Ishikawa (cell line): ENCODE measurements around the gene PHOSPHO1.

Source experiments
- CEBPB ChIP-seq: IDR thresholded peaks from 2 replicates; pipeline ENCODE4 v1.6.1; 2012
- CREB1 ChIP-seq: IDR thresholded peaks from 2 replicates; pipeline ENCODE4 v1.6.1; 2012; ENCODE audit warnings: low read depth
- EGR1 ChIP-seq: IDR thresholded peaks from 2 replicates; pipeline ENCODE4 v1.6.1; 2012
- EP300 ChIP-seq: IDR thresholded peaks from 2 replicates; pipeline ENCODE4 v1.6.1; 2012; ENCODE audit warnings: borderline replicate concordance
- FOXM1 ChIP-seq: IDR thresholded peaks from 2 replicates; pipeline ENCODE4 v1.6.1; 2012; ENCODE audit warnings: low read depth, borderline replicate concordance
- MAX ChIP-seq: IDR thresholded peaks from 2 replicates; pipeline ENCODE4 v1.6.1; 2012
- NFIC ChIP-seq: IDR thresholded peaks from 2 replicates; pipeline ENCODE4 v1.6.1; 2012
- RAD21 ChIP-seq: IDR thresholded peaks from 2 replicates; pipeline ENCODE4 v1.6.1; 2012; ENCODE audit warnings: low read depth
- TAF1 ChIP-seq: IDR thresholded peaks from 2 replicates; pipeline ENCODE4 v1.6.1; 2012; ENCODE audit warnings: low read depth, mild to moderate bottlenecking
- TEAD4 ChIP-seq: IDR thresholded peaks from 2 replicates; pipeline ENCODE4 v1.6.1; 2012
- YY1 ChIP-seq: IDR thresholded peaks from 2 replicates; pipeline ENCODE4 v1.6.1; 2012; ENCODE audit warnings: low read depth
- ZBTB7A ChIP-seq: IDR thresholded peaks from 2 replicates; pipeline ENCODE4 v1.6.1; 2012; ENCODE audit warnings: low read depth
- TF ChIP-seq, protein P1 (sequence below): IDR thresholded peaks from 2 replicates; pipeline ENCODE4 v1.6.1; 2012
- TF ChIP-seq, protein P2 (sequence below): IDR thresholded peaks from 2 replicates; pipeline ENCODE4 v1.6.1; 2012; ENCODE audit warnings: low read depth, mild to moderate bottlenecking

DNA sequence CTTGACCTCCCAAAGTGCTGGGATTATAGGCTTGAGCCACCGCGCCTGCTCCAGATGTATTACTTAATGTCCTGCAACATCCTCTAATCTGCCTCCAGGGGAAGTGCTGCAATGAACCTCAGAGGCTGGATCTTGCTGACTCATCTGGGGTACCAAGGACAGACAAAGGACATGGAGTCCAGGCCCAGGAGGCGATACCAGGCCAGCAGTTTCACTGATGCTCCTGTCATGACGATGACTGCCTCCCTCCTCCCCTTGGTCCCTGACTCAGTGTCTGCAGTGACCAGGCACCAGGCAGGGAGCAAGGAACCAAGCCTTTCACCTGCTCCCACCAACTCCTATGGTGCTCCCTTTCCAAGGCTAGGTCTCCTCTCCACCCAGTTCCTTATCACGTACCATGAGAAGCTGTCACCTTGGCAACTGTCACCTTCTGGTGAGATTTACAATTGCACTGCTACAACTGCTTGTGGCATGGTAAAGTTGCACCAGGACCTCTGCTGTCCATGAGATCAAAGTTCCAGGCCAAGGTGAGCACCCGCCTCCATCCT is 21.6 kb upstream of the PHOSPHO1 start:
- TF ChIP-seq CEBPB (no peak), MAX (no peak), RAD21 (no peak), EP300 (no peak), CREB1 (no peak), TEAD4 (no peak), EGR1 (no peak), NFIC (no peak), YY1 (no peak), TAF1 (no peak), FOXM1 (no peak), ZBTB7A (no peak)
- TF ChIP-seq, protein P1, sequence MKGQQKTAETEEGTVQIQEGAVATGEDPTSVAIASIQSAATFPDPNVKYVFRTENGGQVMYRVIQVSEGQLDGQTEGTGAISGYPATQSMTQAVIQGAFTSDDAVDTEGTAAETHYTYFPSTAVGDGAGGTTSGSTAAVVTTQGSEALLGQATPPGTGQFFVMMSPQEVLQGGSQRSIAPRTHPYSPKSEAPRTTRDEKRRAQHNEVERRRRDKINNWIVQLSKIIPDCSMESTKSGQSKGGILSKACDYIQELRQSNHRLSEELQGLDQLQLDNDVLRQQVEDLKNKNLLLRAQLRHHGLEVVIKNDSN, result no peak
- TF ChIP-seq, protein P2, sequence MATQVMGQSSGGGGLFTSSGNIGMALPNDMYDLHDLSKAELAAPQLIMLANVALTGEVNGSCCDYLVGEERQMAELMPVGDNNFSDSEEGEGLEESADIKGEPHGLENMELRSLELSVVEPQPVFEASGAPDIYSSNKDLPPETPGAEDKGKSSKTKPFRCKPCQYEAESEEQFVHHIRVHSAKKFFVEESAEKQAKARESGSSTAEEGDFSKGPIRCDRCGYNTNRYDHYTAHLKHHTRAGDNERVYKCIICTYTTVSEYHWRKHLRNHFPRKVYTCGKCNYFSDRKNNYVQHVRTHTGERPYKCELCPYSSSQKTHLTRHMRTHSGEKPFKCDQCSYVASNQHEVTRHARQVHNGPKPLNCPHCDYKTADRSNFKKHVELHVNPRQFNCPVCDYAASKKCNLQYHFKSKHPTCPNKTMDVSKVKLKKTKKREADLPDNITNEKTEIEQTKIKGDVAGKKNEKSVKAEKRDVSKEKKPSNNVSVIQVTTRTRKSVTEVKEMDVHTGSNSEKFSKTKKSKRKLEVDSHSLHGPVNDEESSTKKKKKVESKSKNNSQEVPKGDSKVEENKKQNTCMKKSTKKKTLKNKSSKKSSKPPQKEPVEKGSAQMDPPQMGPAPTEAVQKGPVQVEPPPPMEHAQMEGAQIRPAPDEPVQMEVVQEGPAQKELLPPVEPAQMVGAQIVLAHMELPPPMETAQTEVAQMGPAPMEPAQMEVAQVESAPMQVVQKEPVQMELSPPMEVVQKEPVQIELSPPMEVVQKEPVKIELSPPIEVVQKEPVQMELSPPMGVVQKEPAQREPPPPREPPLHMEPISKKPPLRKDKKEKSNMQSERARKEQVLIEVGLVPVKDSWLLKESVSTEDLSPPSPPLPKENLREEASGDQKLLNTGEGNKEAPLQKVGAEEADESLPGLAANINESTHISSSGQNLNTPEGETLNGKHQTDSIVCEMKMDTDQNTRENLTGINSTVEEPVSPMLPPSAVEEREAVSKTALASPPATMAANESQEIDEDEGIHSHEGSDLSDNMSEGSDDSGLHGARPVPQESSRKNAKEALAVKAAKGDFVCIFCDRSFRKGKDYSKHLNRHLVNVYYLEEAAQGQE, result no peak
